22Rv1 (cell line): ENCODE results near the gene GARNL3.

Experiments
- H3K27ac ChIP-seq: fragments of 450-650 bp; 2 replicates; pipeline ENCODE4 v1.5.1; 2017
- ZFX ChIP-seq: fragments of 450-650 bp; IDR thresholded peaks from 2 replicates; pipeline ENCODE4 v1.6.1; 2017; ENCODE audit warnings: antibody characterized with exemption, borderline replicate concordance
- TF ChIP-seq, protein P1 (sequence below): fragments of 450-650 bp; IDR thresholded peaks from 2 replicates; pipeline ENCODE4 v1.5.1; 2017; ENCODE audit warnings: mild to moderate bottlenecking

GARNL3 gene

DNA sequence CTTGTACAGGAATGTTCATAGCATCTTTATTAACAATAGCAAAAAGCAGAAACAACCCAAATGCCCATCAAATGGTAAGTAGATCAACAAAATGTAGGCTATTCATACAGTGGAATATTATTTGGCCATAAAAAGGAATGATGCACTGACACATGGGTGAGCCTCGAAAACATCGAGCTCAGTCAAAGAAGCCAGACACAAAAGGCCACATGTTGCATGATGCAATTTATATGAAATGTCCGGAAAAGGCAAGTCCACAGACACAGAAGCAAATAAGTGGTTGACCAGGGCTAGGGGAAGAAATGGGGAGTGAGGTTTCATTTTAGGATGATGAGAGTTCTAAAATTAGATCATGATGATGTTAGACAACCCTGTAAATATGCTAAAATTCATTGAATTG lies 115.9 kb downstream of the GARNL3 start:
- no peak overlapping the region for H3K27ac ChIP-seq
- TF ChIP-seq, protein P1, sequence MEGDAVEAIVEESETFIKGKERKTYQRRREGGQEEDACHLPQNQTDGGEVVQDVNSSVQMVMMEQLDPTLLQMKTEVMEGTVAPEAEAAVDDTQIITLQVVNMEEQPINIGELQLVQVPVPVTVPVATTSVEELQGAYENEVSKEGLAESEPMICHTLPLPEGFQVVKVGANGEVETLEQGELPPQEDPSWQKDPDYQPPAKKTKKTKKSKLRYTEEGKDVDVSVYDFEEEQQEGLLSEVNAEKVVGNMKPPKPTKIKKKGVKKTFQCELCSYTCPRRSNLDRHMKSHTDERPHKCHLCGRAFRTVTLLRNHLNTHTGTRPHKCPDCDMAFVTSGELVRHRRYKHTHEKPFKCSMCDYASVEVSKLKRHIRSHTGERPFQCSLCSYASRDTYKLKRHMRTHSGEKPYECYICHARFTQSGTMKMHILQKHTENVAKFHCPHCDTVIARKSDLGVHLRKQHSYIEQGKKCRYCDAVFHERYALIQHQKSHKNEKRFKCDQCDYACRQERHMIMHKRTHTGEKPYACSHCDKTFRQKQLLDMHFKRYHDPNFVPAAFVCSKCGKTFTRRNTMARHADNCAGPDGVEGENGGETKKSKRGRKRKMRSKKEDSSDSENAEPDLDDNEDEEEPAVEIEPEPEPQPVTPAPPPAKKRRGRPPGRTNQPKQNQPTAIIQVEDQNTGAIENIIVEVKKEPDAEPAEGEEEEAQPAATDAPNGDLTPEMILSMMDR = no peak
- TF ChIP-seq ZFX = no peak

DNA sequence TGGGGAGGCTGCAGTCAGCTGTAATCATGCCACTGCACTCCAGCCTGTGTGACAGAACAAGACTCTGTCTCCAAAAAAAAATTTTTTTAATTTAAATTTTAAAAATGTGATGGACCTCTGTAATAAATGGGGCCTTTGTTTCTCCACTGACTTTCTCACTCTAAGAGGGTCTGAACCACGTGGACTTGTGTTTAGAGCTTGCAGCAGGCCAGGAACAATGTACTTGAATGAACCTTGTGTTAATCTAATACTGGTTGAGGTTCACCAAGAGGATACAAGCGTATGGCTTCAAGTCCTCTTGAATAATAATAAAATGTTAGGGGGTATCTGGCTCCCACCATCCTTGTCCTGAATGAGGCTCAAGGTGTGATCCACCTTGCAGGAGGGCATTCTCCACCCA lies 118.0 kb downstream of the GARNL3 start:
- TF ChIP-seq, protein P1 = no peak
- TF ChIP-seq ZFX = no peak
- H3K27ac ChIP-seq = no peak overlapping the region

DNA sequence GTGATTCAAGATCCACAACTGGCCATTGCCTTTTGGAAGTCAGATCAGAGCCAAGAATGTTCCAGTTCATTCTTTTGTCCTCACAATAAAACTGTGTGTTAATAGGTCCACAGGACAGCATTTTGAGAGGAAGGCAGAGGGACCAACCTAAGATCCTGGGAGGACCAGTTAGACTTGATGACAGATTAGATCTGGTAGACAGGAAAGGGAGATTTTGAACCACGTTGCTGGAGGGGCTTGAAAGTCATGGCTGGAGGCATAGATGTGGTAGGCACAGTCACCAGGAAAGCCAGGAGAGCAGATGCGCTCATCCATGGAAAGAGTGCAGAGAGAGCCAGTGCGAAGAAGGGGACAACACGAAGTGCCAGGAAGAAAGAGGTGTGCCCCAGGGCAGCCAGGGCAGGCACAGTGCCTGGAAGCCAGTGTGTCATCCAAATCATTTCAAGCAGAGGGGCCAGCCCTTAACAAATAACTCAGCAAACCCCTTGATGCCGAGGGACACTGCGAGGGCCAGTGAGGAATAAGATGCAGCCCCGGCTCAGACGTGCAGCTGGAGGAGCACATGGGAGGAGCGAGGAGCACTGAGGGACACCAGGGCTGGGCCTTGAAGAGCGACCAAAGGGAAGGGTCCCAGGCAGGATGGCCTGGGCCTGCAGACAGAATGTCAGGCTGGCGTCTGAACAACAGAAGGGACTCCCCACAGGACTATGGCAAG lies 119.6 kb downstream of the GARNL3 start:
- H3K27ac ChIP-seq = no peak overlapping the region
- TF ChIP-seq, protein P1 = no peak
- TF ChIP-seq ZFX = no peak

DNA sequence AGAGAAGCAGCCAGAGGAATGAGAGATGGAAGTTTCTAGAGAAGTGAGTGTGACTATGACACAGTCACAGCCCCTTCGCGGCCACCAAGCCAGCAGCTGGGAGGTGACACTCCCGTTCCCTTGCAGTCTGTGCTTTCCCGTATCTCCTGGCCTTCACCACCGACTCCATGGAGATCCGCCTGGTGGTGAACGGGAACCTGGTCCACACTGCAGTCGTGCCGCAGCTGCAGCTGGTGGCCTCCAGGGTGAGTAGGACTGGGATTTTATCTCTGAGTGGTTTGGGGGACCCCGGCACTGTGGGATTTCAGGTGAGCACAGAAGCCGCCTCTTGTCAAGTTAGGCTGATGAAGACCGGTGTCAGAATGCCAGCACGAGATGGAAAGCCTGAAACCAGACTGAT lies 120.3 kb downstream of the GARNL3 start:
- no peak overlapping the region for H3K27ac ChIP-seq
- TF ChIP-seq, protein P1 = no peak
- TF ChIP-seq ZFX = no peak

DNA sequence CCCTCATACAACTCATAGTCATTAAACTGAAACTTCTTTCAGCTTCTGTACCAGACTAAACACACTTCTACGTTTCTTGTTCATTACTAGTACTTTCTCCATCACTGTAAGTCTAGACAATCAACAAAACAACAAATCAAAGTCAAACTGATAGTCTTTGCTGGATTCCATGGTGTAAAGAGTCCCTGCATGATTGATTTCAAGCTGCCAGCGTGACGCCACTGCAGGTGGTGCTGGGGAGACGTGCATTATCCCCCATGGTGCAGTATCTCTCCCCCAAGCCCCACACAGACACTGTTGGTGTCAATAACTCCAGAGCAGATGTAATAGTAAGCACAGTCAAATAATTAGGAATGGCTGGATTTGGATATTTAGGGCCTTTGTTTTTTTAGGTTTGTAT lies 121.7 kb downstream of the GARNL3 start:
- H3K27ac ChIP-seq = no peak overlapping the region
- TF ChIP-seq, protein P1 = no peak
- TF ChIP-seq ZFX = no peak

DNA sequence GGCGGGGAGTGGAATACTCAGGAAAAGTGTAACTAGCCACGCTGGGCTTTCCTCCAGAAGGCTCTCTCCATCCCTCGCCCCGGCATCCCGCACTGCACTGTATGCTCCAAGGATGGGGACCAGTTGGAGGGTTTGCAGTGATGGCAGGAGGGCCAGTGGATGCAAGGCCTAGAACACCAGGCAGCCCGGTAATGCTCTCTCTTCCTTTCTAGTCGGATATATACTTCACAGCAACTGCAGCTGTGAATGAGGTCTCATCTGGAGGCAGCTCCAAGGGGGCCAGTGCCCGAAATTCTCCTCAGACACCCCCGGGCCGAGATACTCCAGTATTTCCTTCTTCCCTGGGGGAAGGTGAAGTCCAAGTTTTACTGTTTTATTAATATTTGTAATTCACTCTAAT lies 122.4 kb downstream of the GARNL3 start:
- TF ChIP-seq, protein P1 = no peak
- no peak for TF ChIP-seq ZFX
- H3K27ac ChIP-seq = no peak overlapping the region

DNA sequence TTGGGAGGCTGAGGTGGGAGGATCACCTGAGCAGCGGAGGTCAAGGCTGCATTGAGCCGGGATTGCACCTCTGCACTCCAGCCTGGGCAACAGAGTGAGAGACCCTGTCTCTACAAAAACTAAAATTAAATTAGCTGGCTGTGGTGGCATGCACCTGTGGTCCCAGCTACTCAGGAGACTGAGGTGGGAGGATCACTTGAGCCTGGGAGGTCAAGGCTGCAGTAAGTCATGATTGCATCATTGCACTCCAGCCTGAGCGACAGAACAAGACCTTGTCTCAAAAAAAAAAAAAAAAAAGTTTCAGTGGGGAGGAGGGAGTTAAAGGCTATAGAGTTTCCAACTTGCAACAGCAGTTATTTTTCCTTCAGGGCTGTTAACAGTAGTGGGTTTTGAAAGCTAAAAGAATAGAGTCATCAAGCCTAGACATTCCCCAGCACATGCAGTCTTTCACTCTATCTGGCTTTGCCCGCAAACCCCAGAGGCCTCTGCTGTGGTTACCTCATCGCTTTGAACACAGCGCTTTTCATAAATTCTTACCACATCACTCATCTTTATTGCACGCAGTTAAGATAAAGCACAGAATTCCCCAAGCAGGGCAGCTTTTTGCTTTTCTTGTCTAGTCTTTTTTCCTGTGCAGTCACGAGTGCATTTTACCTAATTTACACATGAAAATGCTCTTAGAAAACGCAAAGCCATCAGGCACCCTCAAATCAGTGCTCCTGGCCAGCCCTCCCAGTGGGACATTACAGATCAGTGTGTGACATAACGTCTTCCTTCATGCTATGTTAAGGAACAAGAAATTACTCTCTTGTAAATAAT lies 123.7 kb downstream of the GARNL3 start:
- TF ChIP-seq, protein P1 = no peak
- H3K27ac ChIP-seq = no peak overlapping the region
